HL-60/S4 (cell line): ENCODE measurements around the gene ADTRP.

ENCODE experiments used
- in situ Hi-C: fragments of 300-500 bp; cut with MboI; formaldehyde crosslinking; loops from 2 replicates; pipeline ENCODE4 v1.14.3; 2022; ENCODE audit warnings: low sequenced_read_pairs

The ADTRP gene

DNA sequence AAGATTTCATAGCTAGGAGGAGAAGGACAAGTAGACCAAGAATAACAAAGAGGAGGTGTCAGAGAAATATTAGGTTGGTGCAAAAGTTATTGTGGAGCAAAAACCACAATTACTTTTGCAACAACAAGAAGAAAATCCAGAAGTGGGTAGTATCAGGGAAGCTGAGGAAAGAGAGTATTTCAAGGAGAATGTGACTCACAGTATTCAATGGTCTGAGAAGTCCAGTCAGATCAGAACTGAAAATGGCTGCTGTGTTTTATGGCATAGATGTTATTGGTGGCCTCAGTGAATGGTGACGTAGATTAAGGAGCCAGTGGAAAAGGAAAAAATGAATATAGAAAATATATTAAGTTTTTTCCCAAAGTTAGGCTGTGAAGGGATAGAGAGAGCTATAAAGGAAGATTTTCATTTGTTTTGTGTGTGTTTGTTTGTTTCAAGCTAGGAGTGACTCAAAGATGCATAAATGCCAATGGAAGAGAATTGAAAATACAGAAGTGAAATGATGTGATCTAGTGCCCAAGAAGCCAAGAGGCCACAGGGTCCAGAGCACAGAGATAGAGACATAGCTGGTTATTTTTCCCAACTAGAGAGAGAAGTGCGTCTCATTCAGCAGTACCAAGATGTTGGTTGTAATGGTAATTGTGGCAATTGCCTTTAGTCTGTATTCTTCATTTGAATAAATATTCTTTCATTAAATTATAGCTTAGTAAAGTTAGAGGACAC is 112.8 kb downstream of the ADTRP start:
- in situ Hi-C loops, result loop anchor here (25.0 kb wide), 1 partner anchor 922 kb away; no protein-coding TSS in a partner anchor
